AG09309 (cell line): ENCODE measurements around the gene MCM8.

Experiments used
- DNase-seq: peaks from one replicate; pipeline ENCODE4 v3.0.0-alpha.2; 2010; ENCODE audit warnings: low read depth
- H3K4me3 ChIP-seq: 2 replicates; pipeline ENCODE4 v1.5.1; 2011; ENCODE audit warnings: mild to moderate bottlenecking, low read depth, low read length, moderate library complexity; ENCODE audit not compliant: control insufficient read depth
- CTCF ChIP-seq: IDR thresholded peaks from 2 replicates; pipeline ENCODE4 v1.5.1; 2011; ENCODE audit warnings: mild to moderate bottlenecking, low read depth, low read length, inconsistent platforms; ENCODE audit not compliant: insufficient read depth, control insufficient read depth; ENCODE audit errors: missing control alignments

MCM8 gene

GRCh38 chr20:5938456-5939029, 11.9 kb upstream of the MCM8 start:
- no peak for TF ChIP-seq CTCF
- H3K4me3 ChIP-seq, result no peak overlapping the region
- no peak for DNase-seq

GRCh38 chr20:5945963-5946362, 4.5 kb upstream of the MCM8 start:
- DNase-seq, result peak; percentile 10
- H3K4me3 ChIP-seq, result no peak overlapping the region
- TF ChIP-seq CTCF, result no peak

GRCh38 chr20:5947276-5947675, 3.2 kb upstream of the MCM8 start:
- no peak for DNase-seq
- no peak for TF ChIP-seq CTCF
- H3K4me3 ChIP-seq, result no peak overlapping the region

- no peak for DNase-seq
- TF ChIP-seq CTCF, result no peak
Measured at GRCh38 chr20:5949943-5950270, 545 bp upstream of the MCM8 start.

GRCh38 chr20:5967469-5967868, 17.0 kb downstream of the MCM8 start:
- no peak for DNase-seq
- no peak for TF ChIP-seq CTCF
- no peak overlapping the region for H3K4me3 ChIP-seq

More at GRCh38 chr20:5949943-5950270, 545 bp upstream of the MCM8 start:
- H3K4me3 ChIP-seq, result peak overlapping the region; percentile 80

GRCh38 chr20:5968462-5968861, 18.0 kb downstream of the MCM8 start:
- DNase-seq, result no peak
- TF ChIP-seq CTCF, result no peak
- no peak overlapping the region for H3K4me3 ChIP-seq
